GM18526 (cell line): ENCODE measurements around the gene ZNF474.

Experiments
- POLR2A ChIP-seq: IDR thresholded peaks from 3 replicates; pipeline ENCODE4 v1.6.1; 2011; ENCODE audit not compliant: insufficient read length; ENCODE audit errors: extremely low read depth

The ZNF474 gene

GRCh38 chr5:122164831-122165558 lies 35.6 kb downstream of the ZNF474 start:
- no peak for TF ChIP-seq POLR2A

- TF ChIP-seq POLR2A, result no peak
Observed at GRCh38 chr5:122165559-122166078, 36.3 kb downstream of the ZNF474 start.

GRCh38 chr5:122169350-122170103 lies 40.2 kb downstream of the ZNF474 start:
- no peak for TF ChIP-seq POLR2A

- no peak for TF ChIP-seq POLR2A
Observed at GRCh38 chr5:122170620-122171019, 41.3 kb downstream of the ZNF474 start.

GRCh38 chr5:122172207-122172606 lies 42.9 kb downstream of the ZNF474 start:
- TF ChIP-seq POLR2A, result no peak

- TF ChIP-seq POLR2A, result no peak
Observed at GRCh38 chr5:122173474-122174415, 44.4 kb downstream of the ZNF474 start.

- TF ChIP-seq POLR2A, result no peak
Observed at GRCh38 chr5:122175091-122175490, 45.7 kb downstream of the ZNF474 start.

- TF ChIP-seq POLR2A, result no peak
Observed at GRCh38 chr5:122175852-122176251, 46.5 kb downstream of the ZNF474 start.

GRCh38 chr5:122177161-122177560 lies 47.8 kb downstream of the ZNF474 start:
- TF ChIP-seq POLR2A, result no peak

GRCh38 chr5:122179701-122180100 lies 50.4 kb downstream of the ZNF474 start:
- no peak for TF ChIP-seq POLR2A

GRCh38 chr5:122180146-122180712 lies 50.9 kb downstream of the ZNF474 start:
- no peak for TF ChIP-seq POLR2A

- TF ChIP-seq POLR2A, result no peak
Observed at GRCh38 chr5:122180863-122181548, 51.7 kb downstream of the ZNF474 start.

GRCh38 chr5:122181863-122182262 lies 52.5 kb downstream of the ZNF474 start:
- no peak for TF ChIP-seq POLR2A

GRCh38 chr5:122182491-122182921 lies 53.2 kb downstream of the ZNF474 start:
- TF ChIP-seq POLR2A, result no peak

- no peak for TF ChIP-seq POLR2A
Observed at GRCh38 chr5:122183098-122183787, 53.9 kb downstream of the ZNF474 start.
